IMR-90 (cell line): ENCODE data around the gene CPSF4. TPM values are rescaled to one million over a fixed set of nuclear protein-coding genes. Genes with fewer than 3 reads are reported as not detected.

Experiments used
- ATAC-seq: fragments of 200-7000 bp; cut with Tn5 transposase; 2 replicates; pipeline ENCODE4 v1.9.1; 2020; ENCODE audit warnings: low read depth, mild to moderate bottlenecking, moderate library complexity
- BruUV-seq: library from RNA; stranded (reverse); fragments of 400-500 nt; replicated peaks from 2 replicates; lab custom pipeline; 2021; lab: Mats Ljungman, UMichigan
- CTCF ChIA-PET: fragments of 300-600 bp; formaldehyde crosslinking; extraction: SDS; loops from one replicate; lab custom pipeline; 2021; ENCODE audit warnings: antibody characterized with exemption; lab: Yijun Ruan, JAX
- POLR2A ChIA-PET: fragments of 300-600 bp; sonication (Branson Sonifier 250); formaldehyde crosslinking; loops from one replicate; lab custom pipeline; 2022; ENCODE audit warnings: antibody characterized with exemption; ENCODE audit not compliant: unreplicated experiment; lab: Charles Lee
- DNase-seq: peaks from one replicate; pipeline ENCODE4 v3.0.0; 2013
- H2AFZ ChIP-seq: replicated peaks from 2 replicates; pipeline ENCODE3; 2013; ENCODE audit warnings: low read length, mild to moderate bottlenecking; ENCODE audit not compliant: poor library complexity
- H2AK5ac ChIP-seq: 2 replicates; pipeline ENCODE4 v1.6.1; 2013; ENCODE audit warnings: low read depth, low read length, inconsistent platforms
- H2AK9ac ChIP-seq: replicated peaks from 2 replicates; pipeline ENCODE3; 2013; ENCODE audit warnings: mild to moderate bottlenecking, low read depth, low read length, moderate library complexity; ENCODE audit not compliant: poor library complexity
- H2BK120ac ChIP-seq: 2 replicates; pipeline ENCODE4 v1.6.1; 2013; ENCODE audit warnings: low read depth, low read length, inconsistent platforms
- H2BK15ac ChIP-seq: 3 replicates; pipeline ENCODE4 v1.6.1; 2013; ENCODE audit warnings: low read depth, low read length, inconsistent platforms
- H2BK20ac ChIP-seq: 2 replicates; pipeline ENCODE4 v1.6.1; 2013; ENCODE audit warnings: low read depth, mild to moderate bottlenecking, inconsistent platforms, low read length, moderate library complexity
- H2BK5ac ChIP-seq: 2 replicates; pipeline ENCODE4 v1.6.1; 2013; ENCODE audit warnings: mild to moderate bottlenecking, low read depth, low read length, inconsistent platforms; ENCODE audit not compliant: poor library complexity, severe bottlenecking
- H3K14ac ChIP-seq: replicated peaks from 2 replicates; pipeline ENCODE4 v1.6.1; 2013; ENCODE audit warnings: low read depth, low read length, inconsistent platforms
- H3K18ac ChIP-seq: 2 replicates; pipeline ENCODE4 v1.6.1; 2013; ENCODE audit warnings: low read depth, low read length, control low read depth
- H3K23ac ChIP-seq: 2 replicates; pipeline ENCODE4 v1.6.1; 2013; ENCODE audit warnings: low read depth, low read length, inconsistent platforms
- H3K27ac ChIP-seq: 2 replicates; pipeline ENCODE4 v1.5.1; 2013; ENCODE audit warnings: mild to moderate bottlenecking, control low read depth, low read length; ENCODE audit not compliant: insufficient read depth
- H3K27me3 ChIP-seq: 2 replicates; pipeline ENCODE4 v1.6.1; 2013; ENCODE audit warnings: low read length; ENCODE audit not compliant: control insufficient read depth, insufficient read depth
- H3K36me3 ChIP-seq: 2 replicates; pipeline ENCODE4 v1.6.1; 2013; ENCODE audit warnings: low read length, mixed read lengths; ENCODE audit not compliant: control insufficient read depth, insufficient read depth
- H3K4ac ChIP-seq: 2 replicates; pipeline ENCODE4 v1.6.1; 2013; ENCODE audit warnings: low read depth, low read length, inconsistent platforms
- H3K4me1 ChIP-seq: 2 replicates; pipeline ENCODE4 v1.6.1; 2013; ENCODE audit warnings: low read length, mixed read lengths; ENCODE audit not compliant: control insufficient read depth, insufficient read depth
- H3K4me2 ChIP-seq: 2 replicates; pipeline ENCODE4 v1.6.1; 2013; ENCODE audit warnings: low read depth, mild to moderate bottlenecking, control low read depth, low read length, moderate library complexity
- H3K4me3 ChIP-seq: 2 replicates; pipeline ENCODE4 v1.5.1; 2013; ENCODE audit warnings: low read depth, mild to moderate bottlenecking, control low read depth, low read length, moderate library complexity; ENCODE audit not compliant: insufficient read depth
- H3K56ac ChIP-seq: 2 replicates; pipeline ENCODE4 v1.6.1; 2013; ENCODE audit warnings: low read length, inconsistent platforms; ENCODE audit not compliant: insufficient read depth; ENCODE audit errors: extremely low read depth
- H3K79me1 ChIP-seq, 2 experiments: 2 replicates each; pipeline ENCODE4 v1.6.1; 2013; ENCODE audit warnings: low read length in 2 of 2, inconsistent platforms in 1 of 2, low read depth in 1 of 2
- H3K9ac ChIP-seq: 2 replicates; pipeline ENCODE4 v1.6.1; 2013; ENCODE audit warnings: low read depth, low read length, control low read depth
- H3K9me1 ChIP-seq: 2 replicates; pipeline ENCODE4 v1.6.1; 2013; ENCODE audit warnings: low read length, inconsistent platforms; ENCODE audit not compliant: insufficient read depth
- H3K9me3 ChIP-seq: 2 replicates; pipeline ENCODE4 v1.6.1; 2013; ENCODE audit warnings: low read length; ENCODE audit not compliant: control insufficient read depth, insufficient read depth
- H4K20me1 ChIP-seq: 2 replicates; pipeline ENCODE4 v1.6.1; 2013; ENCODE audit warnings: low read length, inconsistent platforms; ENCODE audit not compliant: insufficient read depth
- H4K5ac ChIP-seq: 2 replicates; pipeline ENCODE4 v1.6.1; 2013; ENCODE audit warnings: mild to moderate bottlenecking, low read depth, low read length, control low read depth
- H4K8ac ChIP-seq, 2 experiments: 2 replicates each; pipeline ENCODE4 v1.6.1; 2013; ENCODE audit warnings: low read depth in 2 of 2, low read length in 2 of 2, control low read depth in 1 of 2, inconsistent platforms in 1 of 2
- H4K91ac ChIP-seq: 2 replicates; pipeline ENCODE4 v1.6.1; 2013; ENCODE audit warnings: low read depth, low read length, inconsistent platforms; ENCODE audit not compliant: insufficient read depth
- BHLHE40 ChIP-seq: fragments of 150-350 bp; IDR thresholded peaks from 2 replicates; pipeline ENCODE4 v1.6.1; 2016; ENCODE audit warnings: mild to moderate bottlenecking, low read depth, low read length
- CEBPB ChIP-seq: IDR thresholded peaks from 2 replicates; pipeline ENCODE4 v1.6.1; 2012; ENCODE audit warnings: low read depth, low read length, improper control_type of control experiment
- CTCF ChIP-seq: conservative IDR thresholded peaks from 2 replicates; pipeline ENCODE4 v1.5.1; 2012; ENCODE audit warnings: mild to moderate bottlenecking, low read depth, low read length, improper control_type of control experiment
- MAFK ChIP-seq: IDR thresholded peaks from 2 replicates; pipeline ENCODE4 v1.6.1; 2012; ENCODE audit warnings: low read depth, low read length, improper control_type of control experiment
- MAZ ChIP-seq: IDR thresholded peaks from 2 replicates; pipeline ENCODE4 v1.6.1; 2012; ENCODE audit warnings: low read depth, mild to moderate bottlenecking, low read length, improper control_type of control experiment, moderate library complexity, borderline replicate concordance
- MXI1 ChIP-seq: IDR thresholded peaks from 2 replicates; pipeline ENCODE4 v1.6.1; 2012; ENCODE audit warnings: low read depth, mild to moderate bottlenecking, low read length, moderate library complexity, borderline replicate concordance
- POLR2A ChIP-seq: IDR thresholded peaks from 2 replicates; pipeline ENCODE4 v1.6.1; 2012; ENCODE audit warnings: mild to moderate bottlenecking, low read depth, low read length
- RCOR1 ChIP-seq: IDR thresholded peaks from 2 replicates; pipeline ENCODE4 v1.6.1; 2012; ENCODE audit warnings: mild to moderate bottlenecking, low read length, improper control_type of control experiment; ENCODE audit not compliant: insufficient replicate concordance
- RFX5 ChIP-seq: IDR thresholded peaks from 2 replicates; pipeline ENCODE4 v1.8.0; 2012; ENCODE audit warnings: low read depth, mild to moderate bottlenecking, low read length, moderate library complexity
- WGBS, 2 experiments: methylation state at CpG; one replicate each; pipeline versions ENCODE4 v1.1.5 to v1.1.7; 2013; ENCODE audit warnings: missing lambda C conversion rate in 2 of 2; ENCODE audit not compliant: insufficient read length in 1 of 2; ENCODE audit errors: extremely low coverage in 2 of 2; 5-methylcytosine and 5-hydroxymethylcytosine counted together
- dilution Hi-C: fragments of 300-500 bp; cut with HindIII; formaldehyde crosslinking; loops from one replicate; pipeline ENCODE4 v1.14.3; 2018; ENCODE audit warnings: low sequenced_read_pairs; ENCODE audit not compliant: unreplicated experiment
- in situ Hi-C: fragments of 300-500 bp; cut with MboI; formaldehyde crosslinking; loops from 3 replicates; pipeline ENCODE4 v1.14.3; 2019; ENCODE audit warnings: low sequenced_read_pairs, inconsistent platforms, mixed read lengths
- intact Hi-C: fragments of 100-400 bp; cut with micrococcal nuclease; formaldehyde crosslinking; loops from 2 replicates; pipeline ENCODE4 v1.10.0; 2022
- polyA plus RNA-seq, 3 experiments: library from polyadenylated mRNA; depleted of rRNA; stranded (reverse); fragments of >200 nt; gene quantifications; 2 replicates each; pipeline ENCODE4 v1.2.3, GENCODE V29; 2012; ENCODE audit warnings: low replicate concordance in 1 of 3
- total RNA-seq: library from RNA; depleted of rRNA; stranded (reverse); fragments of >200 nt; gene quantifications from 2 replicates; pipeline ENCODE4 v1.2.3, GENCODE V29; 2012

CPSF4 gene
- total and polyA plus RNA-seq, 2 of the 4 experiments (the other 2 are of a cell fraction), result 23.8 to 44.9 TPM

GRCh38 chr7:99497766-99498545 is 59.2 kb downstream of the CPSF4 start:
- no CpG with 5 or more reads among the region's 6 CpGs for WGBS, 2 experiments
- Histone ChIP-seq H2AFZ (no peak overlapping the region), H3K4me2 (peak overlapping the region; percentile 100), H3K18ac (no peak overlapping the region), H3K9me3 (peaks cover 22% of the 10 kb centered on the region), H2BK20ac (no peak overlapping the region), H2BK120ac (no peak overlapping the region), H3K9me1 (0 out of 2 replicates have a peak, but pooled peaks cover 4% of the 10 kb centered on the region), H3K4ac (no peak overlapping the region), H3K23ac (no peak overlapping the region), H2AK5ac (no peak overlapping the region), H2AK9ac (no peak overlapping the region), H4K91ac (no peak overlapping the region), H3K79me1 (peaks cover 23 to 44% of the 10 kb centered on the region in 2 experiments), H3K4me1 (peaks cover 3% of the 10 kb centered on the region), H4K20me1 (peaks cover 11% of the 10 kb centered on the region; the same call in 1 of the 2 replicates), H3K4me3 (peak overlapping the region; percentile 57; the same call in 1 of the 2 replicates), H4K5ac (no peak overlapping the region), H2BK15ac (no peak overlapping the region), H3K27me3 (no peaks in the 10 kb centered on the region), H3K9ac (peak overlapping the region; percentile 65; the same call in 1 of the 2 replicates), H3K36me3 (peaks cover 30% of the 10 kb centered on the region), H3K56ac (no peak overlapping the region), H2BK5ac (no peak overlapping the region), H3K27ac (no peak overlapping the region), H3K14ac (no peak overlapping the region), H4K8ac (no peak overlapping the region)
- dilution Hi-C loops (no loop called here), intact Hi-C loops (no loop called here), in situ Hi-C loops (no loop called here)
- ChIA-PET POLR2A (interaction anchor here (0.5 kb wide), 1 partner anchor 9 kb away, joined by 3 read pairs; no protein-coding TSS in a partner anchor), CTCF (no interaction called here)
- no peak for TF ChIP-seq CEBPB
- no peak for TF ChIP-seq MXI1
- no peak for TF ChIP-seq RCOR1
- TF ChIP-seq MAFK, result no peak
- no peak for TF ChIP-seq BHLHE40
- no peak for TF ChIP-seq MAZ
- no peak for TF ChIP-seq POLR2A
- TF ChIP-seq CTCF, result no peak
- no peak for TF ChIP-seq RFX5
- no peak for ATAC-seq
- no TSS peak for BruUV-seq
- DNase-seq, result no peak
